T-cell (primary cell): ENCODE measurements around the gene DEFB113. TPM values are rescaled to one million over a fixed set of nuclear protein-coding genes. Genes with fewer than 3 reads are reported as not detected.

Source experiments
- ATAC-seq, 4 experiments: fragments of 200-7000 bp in 3 of 4; fragments of 150-1000 bp in 1 of 4; cut with Tn5 transposase; replicated peaks in 1 of 4; 1 replicate in 3 of 4; 2 replicates in 1 of 4; pipeline ENCODE4 v1.10.0; 2021; ENCODE audit warnings: moderate library complexity in 3 of 4, mild to moderate bottlenecking in 2 of 4, moderate number of reproducible peaks in 1 of 4
- CTCF ChIA-PET, 2 donors: fragments of 300-600 bp; sonication (Branson Sonifier 250); formaldehyde crosslinking; loops; one replicate each; lab custom pipeline; 2022; ENCODE audit warnings: antibody characterized with exemption in 2 of 2; lab: Charles Lee
- POLR2A ChIA-PET, 2 donors: fragments of 300-600 bp; sonication (Branson Sonifier 250); formaldehyde crosslinking; loops; one replicate each; lab custom pipeline; 2022; ENCODE audit warnings: antibody characterized with exemption in 2 of 2; lab: Charles Lee
- DNase-seq, 35 experiments: peaks; one replicate each; pipeline versions ENCODE4 v3.0.0 to v3.0.0-alpha.2; 2013 to 2023
- H3K27ac ChIP-seq: one replicate; pipeline ENCODE4 v1.5.1; 2013; ENCODE audit warnings: low read length
- H3K27me3 ChIP-seq, 2 experiments: replicated peaks in 1 of 2; 1 replicate in 1 of 2; 2 replicates in 1 of 2; pipeline versions ENCODE4 v1.6.1 to v1.7.0; 2013; ENCODE audit warnings: low read length in 1 of 2, mixed read lengths in 1 of 2; ENCODE audit not compliant: control insufficient read depth in 2 of 2, insufficient read depth in 2 of 2; ENCODE audit errors: extremely low read depth in 1 of 2
- H3K36me3 ChIP-seq, 2 donors: 1 replicate in 1 of 2; 2 replicates in 1 of 2; pipeline versions ENCODE4 v1.6.1 to v1.7.0; 2013; ENCODE audit warnings: low read length in 1 of 2; ENCODE audit not compliant: control insufficient read depth in 2 of 2, insufficient read depth in 1 of 2; ENCODE audit errors: extremely low read depth in 1 of 2
- H3K4me1 ChIP-seq, 2 experiments: 1 replicate in 1 of 2; 2 replicates in 1 of 2; pipeline versions ENCODE4 v1.6.1 to v1.7.0; 2013; ENCODE audit warnings: low read length in 2 of 2, mixed read lengths in 1 of 2; ENCODE audit not compliant: insufficient read depth in 2 of 2, control insufficient read depth in 1 of 2; ENCODE audit errors: extremely low read depth in 1 of 2
- H3K4me3 ChIP-seq, 2 donors: 1 replicate in 1 of 2; 2 replicates in 1 of 2; pipeline versions ENCODE4 v1.5.1 to v1.7.0; 2013; ENCODE audit warnings: mild to moderate bottlenecking in 2 of 2, low read length in 1 of 2, moderate library complexity in 1 of 2; ENCODE audit not compliant: control insufficient read depth in 1 of 2; ENCODE audit errors: extremely low read depth in 1 of 2
- H3K9me3 ChIP-seq: 2 replicates; pipeline ENCODE4 v1.7.0; 2013
- H3K27ac Mint-ChIP-seq, 2 donors: one replicate each; pipeline ENCODE4 v1.8.0; 2020 to 2021; ENCODE audit warnings: mild to moderate bottlenecking in 2 of 2, mixed read lengths in 2 of 2
- H3K27me3 Mint-ChIP-seq, 2 donors: one replicate each; pipeline ENCODE4 v1.8.0; 2021 to 2022; ENCODE audit warnings: mixed read lengths in 2 of 2
- H3K36me3 Mint-ChIP-seq: one replicate; pipeline ENCODE4 v1.8.0; 2021; ENCODE audit warnings: mixed read lengths
- H3K4me1 Mint-ChIP-seq, 3 donors: one replicate each; pipeline ENCODE4 v1.8.0; 2020 to 2022; ENCODE audit warnings: mixed read lengths in 3 of 3, mild to moderate bottlenecking in 1 of 3
- H3K4me3 Mint-ChIP-seq, 3 donors: one replicate each; pipeline ENCODE4 v1.8.0; 2020 to 2022; ENCODE audit warnings: mild to moderate bottlenecking in 3 of 3, mixed read lengths in 3 of 3, moderate library complexity in 3 of 3
- H3K9me3 Mint-ChIP-seq, 3 donors: one replicate each; pipeline ENCODE4 v1.8.0; 2020 to 2022; ENCODE audit warnings: mixed read lengths in 3 of 3
- WGBS: methylation state at CpG from one replicate; pipeline ENCODE4 v1.1.5; 2013; ENCODE audit warnings: missing lambda C conversion rate; ENCODE audit not compliant: insufficient coverage; 5-methylcytosine and 5-hydroxymethylcytosine counted together
- total RNA-seq, 35 experiments: library from RNA in 6 of 35; stranded (reverse) in 6 of 35; fragments of 120-200 nt in 1 of 35; gene quantifications; one replicate each; pipeline versions ENCODE4 v1.2.1 to v1.2.4 and lab custom pipeline; 2013 to 2026

The DEFB113 gene
- total RNA-seq, 5 donors from 2014 or later (not counting 1 experiment from before 2014, with no cell fraction given): not detected

DNA sequence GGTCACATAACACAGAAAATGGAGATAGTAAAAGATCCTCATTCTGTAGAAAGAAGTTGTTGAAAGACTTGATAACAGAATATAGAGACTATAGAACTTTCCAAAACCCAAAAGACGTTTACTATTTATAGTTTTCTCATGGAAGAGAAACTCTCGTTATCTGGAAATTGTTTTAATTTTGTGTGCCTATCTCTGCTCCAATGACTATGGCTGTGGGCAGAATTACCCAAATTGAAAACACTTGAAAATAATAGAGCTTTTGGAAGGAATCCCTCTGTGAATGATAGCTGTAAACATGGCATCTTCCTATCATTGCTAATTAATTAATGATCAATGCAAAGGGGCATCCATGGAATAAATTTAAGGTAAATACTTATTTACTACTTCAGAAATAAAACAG lies 5.4 kb downstream of the DEFB113 start, which contains the start of gene DEFB114:
Gene DEFB114, minus strand, starts transcription at position 101 of the 400 bp plus-strand sequence. Its CDS starts 59 bp downstream, at position 42.
- Histone ChIP-seq H3K27ac (no peak within 1 kb of the TSS), H3K4me1 (no peaks in the 10 kb centered on the region), H3K4me3 (no peak within 1 kb of the TSS), H3K9me3 (no peaks in the 10 kb centered on the region), H3K36me3 (no peaks in the 10 kb centered on the region), H3K27me3 (no peaks in the 10 kb centered on the region)
- Mint-ChIP-seq H3K27me3 (no peaks in the 10 kb centered on the region), H3K27ac (no peak within 1 kb of the TSS), H3K4me1 (no peaks in the 10 kb centered on the region), H3K36me3 (no peaks in the 10 kb centered on the region), H3K9me3 (peaks cover 0 to 1% (median under 1%) of the 10 kb centered on the region in 3 donors), H3K4me3 (no peak within 1 kb of the TSS)
- WGBS: no CpG with 5 or more reads among the region's 2 CpGs
- ATAC-seq: no peak
- CTCF ChIA-PET: no interaction called here
- POLR2A ChIA-PET: no interaction called here
- DNase-seq: no peak

DNA sequence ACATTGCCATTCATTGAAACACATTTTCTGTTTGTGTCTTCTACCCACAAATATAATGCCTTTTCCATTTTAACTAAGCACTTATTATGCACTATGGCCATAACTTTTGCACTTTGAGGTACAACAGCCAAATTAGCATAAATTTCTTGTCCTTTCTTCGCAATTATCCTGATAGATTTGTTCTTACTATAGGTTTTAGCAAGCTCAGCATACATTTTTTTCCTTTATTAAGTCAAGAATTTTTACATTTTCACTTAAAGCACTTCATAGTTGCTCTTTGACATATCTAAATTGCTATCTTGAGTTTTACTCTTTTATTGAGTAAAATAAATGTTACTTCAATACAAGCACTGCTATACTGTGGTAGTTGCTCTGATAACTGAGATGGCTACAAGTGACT lies 11.2 kb downstream of the DEFB113 start:
- peaks cover 6 to 15% (median 9%) of the 10 kb centered on the region in 3 donors for H3K9me3 Mint-ChIP-seq
- Histone ChIP-seq H3K27me3 (no peaks in the 10 kb centered on the region), H3K36me3 (no peaks in the 10 kb centered on the region), H3K9me3 (no peaks in the 10 kb centered on the region), H3K27ac (no peak overlapping the region), H3K4me1 (no peaks in the 10 kb centered on the region), H3K4me3 (no peak overlapping the region)
- no peak for ATAC-seq
- H3K4me1 Mint-ChIP-seq: no peaks in the 10 kb centered on the region
- WGBS: no CpG with 5 or more reads among the region's 1 CpG
- ChIA-PET CTCF (no interaction called here), POLR2A (no interaction called here)
- no peaks in the 10 kb centered on the region for H3K36me3 Mint-ChIP-seq
- H3K27me3 Mint-ChIP-seq: no peaks in the 10 kb centered on the region
- H3K27ac Mint-ChIP-seq: no peak overlapping the region
- no peak for DNase-seq
- H3K4me3 Mint-ChIP-seq: no peak overlapping the region

DNA sequence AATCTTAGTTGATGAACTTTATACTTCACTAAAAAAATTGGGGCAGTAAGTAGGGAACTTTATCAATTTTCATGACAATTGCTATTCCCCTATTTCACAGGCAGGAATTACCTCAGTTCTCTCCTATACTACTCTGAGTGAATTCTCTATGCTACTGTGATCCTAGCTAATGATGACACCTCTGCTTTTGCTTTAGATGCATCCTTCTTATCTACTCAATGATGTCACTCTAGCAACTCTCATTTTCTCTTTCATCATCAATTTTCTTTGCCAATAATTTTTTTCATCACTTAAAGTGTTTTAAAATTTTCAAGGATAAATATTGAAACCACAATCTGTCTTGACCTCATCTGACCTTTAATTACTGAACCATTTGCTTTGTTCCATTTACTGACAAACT lies 13.6 kb downstream of the DEFB113 start:
- no peaks in the 10 kb centered on the region for H3K36me3 Mint-ChIP-seq
- H3K4me3 Mint-ChIP-seq: no peak overlapping the region
- ATAC-seq (no peak), DNase-seq (no peak)
- Histone ChIP-seq H3K27me3 (no peaks in the 10 kb centered on the region), H3K36me3 (no peaks in the 10 kb centered on the region), H3K4me1 (no peaks in the 10 kb centered on the region), H3K27ac (no peak overlapping the region), H3K4me3 (no peak overlapping the region), H3K9me3 (no peaks in the 10 kb centered on the region)
- H3K9me3 Mint-ChIP-seq: peaks cover 6 to 15% (median 9%) of the 10 kb centered on the region in 3 donors
- no peaks in the 10 kb centered on the region for H3K27me3 Mint-ChIP-seq
- POLR2A ChIA-PET: no interaction called here
- no peak overlapping the region for H3K27ac Mint-ChIP-seq
- H3K4me1 Mint-ChIP-seq: no peaks in the 10 kb centered on the region
- CTCF ChIA-PET: no interaction called here

DNA sequence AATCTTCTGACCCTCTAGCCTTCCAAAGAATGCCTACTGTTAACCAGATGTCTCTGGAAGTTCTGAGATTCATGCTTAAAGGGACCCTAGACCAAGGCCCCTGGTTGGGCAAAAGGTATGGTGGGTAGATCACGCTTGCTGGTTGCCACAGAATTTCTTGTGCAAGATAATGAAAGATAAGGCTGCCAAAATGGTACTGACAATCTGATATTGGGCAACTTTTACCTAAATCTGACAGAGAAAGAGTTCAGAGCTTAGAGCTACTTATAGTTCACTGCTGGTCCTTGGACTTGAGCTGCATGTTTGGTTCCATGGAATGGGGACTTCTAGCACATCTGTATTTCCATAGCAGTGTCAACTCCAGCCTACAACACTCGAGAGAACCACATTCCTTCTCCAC lies 17.5 kb downstream of the DEFB113 start:
- Mint-ChIP-seq H3K27me3 (no peaks in the 10 kb centered on the region), H3K27ac (no peak overlapping the region), H3K4me1 (no peaks in the 10 kb centered on the region), H3K9me3 (peaks cover 6 to 18% (median 6%) of the 10 kb centered on the region in 3 donors), H3K4me3 (no peak overlapping the region), H3K36me3 (no peaks in the 10 kb centered on the region)
- CTCF ChIA-PET: no interaction called here
- Histone ChIP-seq H3K4me3 (no peak overlapping the region), H3K9me3 (no peaks in the 10 kb centered on the region), H3K36me3 (no peaks in the 10 kb centered on the region), H3K27me3 (no peaks in the 10 kb centered on the region), H3K4me1 (no peaks in the 10 kb centered on the region), H3K27ac (no peak overlapping the region)
- no peak for ATAC-seq
- POLR2A ChIA-PET: no interaction called here
- no peak for DNase-seq
- 30% methylated on average over 1 of the region's 2 CpGs for WGBS

DNA sequence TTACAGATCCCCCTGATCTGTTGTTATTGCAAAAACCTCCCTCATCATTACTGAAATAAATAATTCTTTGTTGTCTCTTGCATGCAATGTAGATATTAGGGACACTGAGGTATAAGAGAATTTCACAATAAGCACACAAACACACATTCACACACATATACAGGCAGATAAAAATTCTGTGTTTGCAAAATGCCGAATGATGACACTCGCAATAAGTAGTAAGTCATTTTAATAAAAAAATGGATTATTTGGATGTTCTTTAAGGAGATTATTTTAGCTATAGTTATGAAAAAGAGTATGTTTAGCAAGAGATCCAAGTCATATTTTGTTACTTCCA lies 19.0 kb downstream of the DEFB113 start:
- no peaks in the 10 kb centered on the region for H3K4me1 Mint-ChIP-seq
- H3K27ac Mint-ChIP-seq: no peak overlapping the region
- H3K4me1 ChIP-seq: no peaks in the 10 kb centered on the region
- ATAC-seq: no peak
- H3K4me3 ChIP-seq: no peak overlapping the region
- no peaks in the 10 kb centered on the region for H3K27me3 ChIP-seq
- H3K36me3 ChIP-seq: no peaks in the 10 kb centered on the region
- no CpG with 5 or more reads among the region's 2 CpGs for WGBS
- ChIA-PET POLR2A (no interaction called here), CTCF (no interaction called here)
- H3K9me3 ChIP-seq: no peaks in the 10 kb centered on the region
- H3K9me3 Mint-ChIP-seq: peaks cover 5 to 11% (median 7%) of the 10 kb centered on the region in 3 donors
- no peaks in the 10 kb centered on the region for H3K36me3 Mint-ChIP-seq
- no peak overlapping the region for H3K4me3 Mint-ChIP-seq
- H3K27ac ChIP-seq: no peak overlapping the region
- no peak for DNase-seq
- H3K27me3 Mint-ChIP-seq: no peaks in the 10 kb centered on the region

DNA sequence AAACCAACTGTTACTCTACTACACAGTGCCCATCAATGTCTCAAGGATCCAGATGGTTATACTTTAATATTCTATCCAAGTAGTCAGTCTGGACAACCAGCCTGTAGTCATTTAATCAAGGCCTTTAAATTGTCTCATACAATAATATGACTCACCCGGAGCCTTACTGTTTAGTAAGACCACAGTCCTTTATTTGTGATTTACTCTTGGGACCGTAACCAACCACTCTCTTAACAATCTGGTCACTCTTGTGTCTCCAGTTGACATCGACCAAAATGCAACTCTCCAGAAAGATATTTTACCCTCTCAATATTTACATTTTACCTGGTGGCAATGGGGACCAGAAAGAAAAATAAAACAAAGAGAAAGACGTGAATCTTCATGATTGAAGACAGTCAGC lies 20.4 kb downstream of the DEFB113 start:
- Mint-ChIP-seq H3K4me1 (no peaks in the 10 kb centered on the region), H3K36me3 (no peaks in the 10 kb centered on the region), H3K27me3 (no peaks in the 10 kb centered on the region), H3K4me3 (no peak overlapping the region), H3K9me3 (peaks cover 7 to 14% (median 13%) of the 10 kb centered on the region in 3 donors), H3K27ac (no peak overlapping the region)
- H3K4me1 ChIP-seq: no peaks in the 10 kb centered on the region
- WGBS: no CpG with 5 or more reads among the region's 4 CpGs
- H3K27ac ChIP-seq: no peak overlapping the region
- POLR2A ChIA-PET: no interaction called here
- H3K36me3 ChIP-seq: no peaks in the 10 kb centered on the region
- no peak overlapping the region for H3K4me3 ChIP-seq
- CTCF ChIA-PET: no interaction called here
- ATAC-seq (no peak), DNase-seq (no peak)
- no peaks in the 10 kb centered on the region for H3K9me3 ChIP-seq
- H3K27me3 ChIP-seq: no peaks in the 10 kb centered on the region

DNA sequence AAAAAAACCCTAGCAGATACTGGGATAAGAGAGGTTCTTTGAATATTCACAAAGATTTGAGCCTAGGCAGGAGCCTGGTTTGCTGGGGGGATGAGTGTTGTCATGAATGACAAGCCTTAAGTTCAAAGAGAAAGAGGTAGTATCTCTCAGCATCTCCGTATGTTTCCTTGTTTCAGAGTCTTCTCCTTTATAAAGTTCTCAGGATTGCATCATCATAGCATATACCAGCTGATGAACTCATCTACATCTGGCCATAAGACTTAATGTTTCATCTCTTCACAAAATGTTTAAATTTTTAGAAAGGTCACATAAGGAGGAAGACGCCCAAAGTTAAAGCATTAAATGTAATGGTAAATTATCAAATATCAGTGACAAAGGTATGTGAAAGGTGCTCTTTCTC lies 22.6 kb downstream of the DEFB113 start:
- WGBS: no CpG with 5 or more reads among the region's 2 CpGs
- ChIA-PET POLR2A (no interaction called here), CTCF (interaction anchor here in 1 of 2 donors (0.5 kb wide), 1 partner anchor 414 kb away, joined by 3 read pairs; no protein-coding TSS in a partner anchor)
- H3K36me3 ChIP-seq: no peaks in the 10 kb centered on the region
- no peaks in the 10 kb centered on the region for H3K27me3 ChIP-seq
- Mint-ChIP-seq H3K4me3 (no peak overlapping the region), H3K4me1 (no peaks in the 10 kb centered on the region), H3K36me3 (no peaks in the 10 kb centered on the region), H3K9me3 (peaks cover 10 to 18% (median 15%) of the 10 kb centered on the region in 3 donors), H3K27ac (no peak overlapping the region), H3K27me3 (no peaks in the 10 kb centered on the region)
- no peaks in the 10 kb centered on the region for H3K4me1 ChIP-seq
- DNase-seq: no peak
- ATAC-seq: no peak
- H3K9me3 ChIP-seq: no peaks in the 10 kb centered on the region
- no peak overlapping the region for H3K27ac ChIP-seq
- no peak overlapping the region for H3K4me3 ChIP-seq
